ENCODE data around the gene PLD4.

Gene PLD4

GRCh38 chr14:104929268-104930230 is 4.9 kb downstream of the PLD4 start:
- no peak for DNase-seq

- DNase-seq, result no peak
Observed at GRCh38 chr14:104930526-104931303, 6.0 kb downstream of the PLD4 start.

GRCh38 chr14:104931304-104931770 is 6.7 kb downstream of the PLD4 start:
- no peak for DNase-seq

- DNase-seq, result no peak
Observed at GRCh38 chr14:104931771-104932675, 7.3 kb downstream of the PLD4 start.

GRCh38 chr14:104932676-104933631 is 8.3 kb downstream of the PLD4 start:
- DNase-seq, result peak; percentile 24

- DNase-seq, result no peak
Observed at GRCh38 chr14:104933746-104934733, 9.4 kb downstream of the PLD4 start.

GRCh38 chr14:104935026-104935650 is 10.5 kb downstream of the PLD4 start:
- no peak for DNase-seq

GRCh38 chr14:104935955-104936354 is 11.3 kb downstream of the PLD4 start:
- no peak for DNase-seq

GRCh38 chr14:104936361-104937155 is 11.9 kb downstream of the PLD4 start:
- DNase-seq, result no peak

GRCh38 chr14:104937161-104937560 is 12.5 kb downstream of the PLD4 start:
- no peak for DNase-seq

GRCh38 chr14:104937694-104938365 is 13.2 kb downstream of the PLD4 start:
- DNase-seq, result no peak

GRCh38 chr14:104938436-104938835 is 13.8 kb downstream of the PLD4 start:
- no peak for DNase-seq

- no peak for DNase-seq
Observed at GRCh38 chr14:104938960-104939359, 14.3 kb downstream of the PLD4 start.

GRCh38 chr14:104939666-104940410 is 15.2 kb downstream of the PLD4 start:
- DNase-seq, result no peak

- DNase-seq, result no peak
Observed at GRCh38 chr14:104940526-104941150, 16.0 kb downstream of the PLD4 start.

- DNase-seq, result no peak
Observed at GRCh38 chr14:104941508-104942365, 17.1 kb downstream of the PLD4 start.

All from NCI-H524 treated with DMSO at 0.1 percent for 48 hours (cell line).